ENCODE measurements around the gene CNTNAP1.

GRCh38 chr17:42673266-42673884 is 9.0 kb upstream of the CNTNAP1 start:
- TF ChIP-seq CTCF (IDR thresholded peaks at IDR 0.05; ENCODE audit: insufficient read depth, low read length) (no peak), GABPA (IDR thresholded peaks at IDR 0.05; ENCODE audit: low read depth) (no peak), SPI1 (IDR thresholded peaks at IDR 0.05; ENCODE audit: borderline replicate concordance, low read depth) (no peak), POLR2AphosphoS5 (IDR thresholded peaks at IDR 0.05; ENCODE audit: low read depth) (no peak)
- TF ChIP-seq, protein P1, sequence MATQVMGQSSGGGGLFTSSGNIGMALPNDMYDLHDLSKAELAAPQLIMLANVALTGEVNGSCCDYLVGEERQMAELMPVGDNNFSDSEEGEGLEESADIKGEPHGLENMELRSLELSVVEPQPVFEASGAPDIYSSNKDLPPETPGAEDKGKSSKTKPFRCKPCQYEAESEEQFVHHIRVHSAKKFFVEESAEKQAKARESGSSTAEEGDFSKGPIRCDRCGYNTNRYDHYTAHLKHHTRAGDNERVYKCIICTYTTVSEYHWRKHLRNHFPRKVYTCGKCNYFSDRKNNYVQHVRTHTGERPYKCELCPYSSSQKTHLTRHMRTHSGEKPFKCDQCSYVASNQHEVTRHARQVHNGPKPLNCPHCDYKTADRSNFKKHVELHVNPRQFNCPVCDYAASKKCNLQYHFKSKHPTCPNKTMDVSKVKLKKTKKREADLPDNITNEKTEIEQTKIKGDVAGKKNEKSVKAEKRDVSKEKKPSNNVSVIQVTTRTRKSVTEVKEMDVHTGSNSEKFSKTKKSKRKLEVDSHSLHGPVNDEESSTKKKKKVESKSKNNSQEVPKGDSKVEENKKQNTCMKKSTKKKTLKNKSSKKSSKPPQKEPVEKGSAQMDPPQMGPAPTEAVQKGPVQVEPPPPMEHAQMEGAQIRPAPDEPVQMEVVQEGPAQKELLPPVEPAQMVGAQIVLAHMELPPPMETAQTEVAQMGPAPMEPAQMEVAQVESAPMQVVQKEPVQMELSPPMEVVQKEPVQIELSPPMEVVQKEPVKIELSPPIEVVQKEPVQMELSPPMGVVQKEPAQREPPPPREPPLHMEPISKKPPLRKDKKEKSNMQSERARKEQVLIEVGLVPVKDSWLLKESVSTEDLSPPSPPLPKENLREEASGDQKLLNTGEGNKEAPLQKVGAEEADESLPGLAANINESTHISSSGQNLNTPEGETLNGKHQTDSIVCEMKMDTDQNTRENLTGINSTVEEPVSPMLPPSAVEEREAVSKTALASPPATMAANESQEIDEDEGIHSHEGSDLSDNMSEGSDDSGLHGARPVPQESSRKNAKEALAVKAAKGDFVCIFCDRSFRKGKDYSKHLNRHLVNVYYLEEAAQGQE (IDR thresholded peaks at IDR 0.05; ENCODE audit: insufficient replicate concordance, low read depth), result no peak
